Uterus (tissue), 4 donors: ENCODE results near the gene ANXA8L1. TPM values are rescaled to one million over a fixed set of nuclear protein-coding genes. Genes with fewer than 3 reads are reported as not detected.
"Not testable (repeated sequence)": the region's sequence is repeated elsewhere in the genome, so short reads cannot be mapped to it uniquely, and the experiment has no call there.

Experiments used
- DNase-seq, 2 donors: peaks; one replicate each; pipeline ENCODE4 v3.0.0-alpha.2; 2019 to 2020
- H3K27ac ChIP-seq, 2 donors: fragments of 200-600 bp; sonication (generic); 1 replicate in 1 of 2; 2 replicates in 1 of 2; pipeline ENCODE4 v1.5.1; 2016 to 2018
- H3K27me3 ChIP-seq, 2 donors: fragments of 200-600 bp; sonication (generic); one replicate each; pipeline ENCODE4 v1.5.1; 2018 to 2019; ENCODE audit warnings: control low read depth in 1 of 2
- H3K36me3 ChIP-seq, 2 donors: fragments of 200-600 bp; sonication (generic); one replicate each; pipeline ENCODE4 v1.5.1; 2019; ENCODE audit warnings: control low read depth in 1 of 2
- H3K4me1 ChIP-seq, 2 donors: fragments of 200-600 bp; sonication (generic); one replicate each; pipeline ENCODE4 v1.5.1; 2018 to 2019; ENCODE audit warnings: control low read depth in 1 of 2
- H3K4me3 ChIP-seq, 2 donors: fragments of 200-600 bp; sonication (generic); 1 replicate in 1 of 2; 2 replicates in 1 of 2; pipeline ENCODE4 v1.5.1; 2018 to 2019; ENCODE audit warnings: mild to moderate bottlenecking in 1 of 2
- H3K9me3 ChIP-seq, 2 donors: fragments of 200-600 bp; sonication (generic); one replicate each; pipeline ENCODE4 v1.5.1; 2019; ENCODE audit warnings: control low read depth in 1 of 2
- POLR2A ChIP-seq, 2 donors: fragments of 450-650 bp; IDR thresholded peaks; one replicate each; pipeline ENCODE4 v1.6.1; 2016; ENCODE audit warnings: antibody characterized with exemption in 2 of 2, mild to moderate bottlenecking in 1 of 2, moderate library complexity in 1 of 2
- intact Hi-C: fragments of 100-400 bp; cut with DNase I; formaldehyde crosslinking; loops from one replicate; pipeline ENCODE4 v1.15.1; 2023; ENCODE audit warnings: low total_unique reads
- total RNA-seq, 4 donors: library from RNA; depleted of rRNA in 3 of 4; stranded (reverse); fragments of >200 nt in 3 of 4; gene quantifications; one replicate each; pipeline versions ENCODE4 v1.1.0 to v1.2.4, GENCODE V29; 2014 to 2023
- TF ChIP-seq, protein P1 (sequence below), 4 experiments: fragments of 200-600 bp in 2 of 4; fragments of 450-650 bp in 2 of 4; sonication (generic) in 2 of 4; IDR thresholded peaks; one replicate each; pipeline ENCODE4 v1.5.1; 2016 to 2019; ENCODE audit warnings: antibody characterized with exemption in 4 of 4, mild to moderate bottlenecking in 2 of 4, moderate library complexity in 1 of 4
- donor health status: DM: yes; HTN: yes; CAD: no.

ANXA8L1 gene
- total RNA-seq, 4 donors from 2014 or later = 0.52 to 0.90 TPM; not detected in 2

DNA sequence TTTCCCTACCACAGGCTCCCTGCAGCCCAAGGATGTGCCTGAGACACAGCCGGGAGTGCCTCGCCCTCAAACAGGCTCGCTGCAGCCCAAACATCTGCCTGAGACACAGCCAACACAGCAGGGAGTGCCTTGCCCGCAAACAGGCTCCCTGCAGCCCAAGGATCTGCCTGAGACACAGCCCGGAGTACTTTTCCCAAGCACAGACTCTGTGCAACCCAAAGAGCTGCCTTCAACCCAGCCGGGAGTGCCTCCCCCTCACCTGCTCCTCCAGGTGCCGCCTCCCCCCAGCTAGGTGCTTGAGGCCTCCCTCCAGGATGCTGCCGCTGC, 45.9 kb upstream of the ANXA8L1 start:
- H3K36me3 ChIP-seq = no peaks in the 10 kb centered on the region
- H3K27ac ChIP-seq = no peak overlapping the region
- H3K9me3 ChIP-seq = no peaks in the 10 kb centered on the region
- TF ChIP-seq POLR2A (IDR thresholded peaks at IDR 0.05) = no peak
- TF ChIP-seq, protein P1, sequence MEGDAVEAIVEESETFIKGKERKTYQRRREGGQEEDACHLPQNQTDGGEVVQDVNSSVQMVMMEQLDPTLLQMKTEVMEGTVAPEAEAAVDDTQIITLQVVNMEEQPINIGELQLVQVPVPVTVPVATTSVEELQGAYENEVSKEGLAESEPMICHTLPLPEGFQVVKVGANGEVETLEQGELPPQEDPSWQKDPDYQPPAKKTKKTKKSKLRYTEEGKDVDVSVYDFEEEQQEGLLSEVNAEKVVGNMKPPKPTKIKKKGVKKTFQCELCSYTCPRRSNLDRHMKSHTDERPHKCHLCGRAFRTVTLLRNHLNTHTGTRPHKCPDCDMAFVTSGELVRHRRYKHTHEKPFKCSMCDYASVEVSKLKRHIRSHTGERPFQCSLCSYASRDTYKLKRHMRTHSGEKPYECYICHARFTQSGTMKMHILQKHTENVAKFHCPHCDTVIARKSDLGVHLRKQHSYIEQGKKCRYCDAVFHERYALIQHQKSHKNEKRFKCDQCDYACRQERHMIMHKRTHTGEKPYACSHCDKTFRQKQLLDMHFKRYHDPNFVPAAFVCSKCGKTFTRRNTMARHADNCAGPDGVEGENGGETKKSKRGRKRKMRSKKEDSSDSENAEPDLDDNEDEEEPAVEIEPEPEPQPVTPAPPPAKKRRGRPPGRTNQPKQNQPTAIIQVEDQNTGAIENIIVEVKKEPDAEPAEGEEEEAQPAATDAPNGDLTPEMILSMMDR (IDR thresholded peaks at IDR 0.05) = no peak
- no peak for DNase-seq
- no peaks in the 10 kb centered on the region for H3K27me3 ChIP-seq
- no peak overlapping the region for H3K4me3 ChIP-seq
- intact Hi-C loops = no loop called here
- H3K4me1 ChIP-seq = no peaks in the 10 kb centered on the region

DNA sequence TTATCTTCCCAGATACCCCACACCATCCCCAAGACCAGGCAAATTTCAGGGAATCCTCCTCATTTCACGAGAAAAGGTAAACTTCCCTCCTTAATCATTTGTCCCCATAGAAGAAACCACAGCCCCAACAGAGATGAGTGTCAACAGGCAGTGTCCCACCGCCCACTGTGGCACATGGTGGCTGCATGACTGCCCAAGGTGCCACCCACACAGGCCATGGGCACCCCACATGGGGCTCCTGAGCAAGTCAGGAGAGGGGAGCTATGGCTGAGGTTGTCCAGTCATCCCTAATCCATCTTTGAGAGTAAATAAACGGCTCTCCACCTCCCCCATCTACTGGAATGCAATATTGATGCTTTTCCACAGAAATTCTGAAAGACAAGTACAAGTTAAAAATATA, 44.7 kb upstream of the ANXA8L1 start:
- no peaks in the 10 kb centered on the region for H3K27me3 ChIP-seq
- H3K36me3 ChIP-seq = no peaks in the 10 kb centered on the region
- intact Hi-C loops = no loop called here
- no peaks in the 10 kb centered on the region for H3K9me3 ChIP-seq
- H3K4me1 ChIP-seq = no peaks in the 10 kb centered on the region
- no peak overlapping the region for H3K4me3 ChIP-seq
- no peak for DNase-seq
- no peak for TF ChIP-seq POLR2A (IDR thresholded peaks at IDR 0.05)
- TF ChIP-seq, protein P1 (IDR thresholded peaks at IDR 0.05) = no peak
- no peak overlapping the region for H3K27ac ChIP-seq

DNA sequence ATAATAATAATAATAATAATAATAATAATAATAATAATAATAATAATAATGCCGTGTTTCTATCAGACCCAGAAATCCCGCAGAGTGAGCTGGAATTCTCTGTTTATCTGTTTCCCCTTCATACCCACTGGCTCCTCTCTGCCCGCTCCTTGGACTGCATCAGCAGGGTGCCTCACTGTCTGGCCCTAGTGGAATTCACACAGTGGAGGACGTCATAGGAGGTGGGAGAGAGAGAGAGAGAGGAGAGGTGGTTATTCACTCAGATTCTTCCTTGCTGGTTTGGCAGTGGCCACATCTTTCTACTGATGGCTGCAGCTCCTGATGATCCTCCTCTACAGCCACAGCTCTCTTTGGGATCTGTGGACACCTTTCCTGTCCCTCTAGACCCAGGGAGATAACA, 10.1 kb upstream of the ANXA8L1 start:
- H3K27me3 ChIP-seq, H3K9me3 ChIP-seq, H3K4me1 ChIP-seq, DNase-seq, H3K27ac ChIP-seq, intact Hi-C loops, H3K36me3 ChIP-seq, H3K4me3 ChIP-seq: not testable (repeated sequence)

DNA sequence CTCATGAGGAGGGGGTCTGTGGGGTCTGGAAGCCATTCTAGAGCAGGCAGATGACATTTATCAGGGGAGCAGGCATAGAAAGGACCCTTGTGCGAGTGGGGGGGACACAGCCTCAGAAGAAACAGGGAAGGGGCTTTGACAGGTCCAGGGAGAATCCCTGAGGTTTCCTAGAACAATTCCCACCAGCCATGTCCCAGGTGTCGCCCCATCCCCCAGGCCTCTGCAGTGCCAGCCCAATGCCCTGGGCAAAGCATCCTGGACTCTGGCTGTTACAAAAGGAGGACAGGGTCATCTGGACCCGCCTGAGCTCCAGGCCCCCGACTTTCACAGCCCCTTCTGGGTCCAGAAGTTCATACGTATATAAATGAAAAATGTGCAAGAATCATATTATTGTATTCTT, 8.4 kb upstream of the ANXA8L1 start:
- intact Hi-C loops = not testable (repeated sequence)

DNA sequence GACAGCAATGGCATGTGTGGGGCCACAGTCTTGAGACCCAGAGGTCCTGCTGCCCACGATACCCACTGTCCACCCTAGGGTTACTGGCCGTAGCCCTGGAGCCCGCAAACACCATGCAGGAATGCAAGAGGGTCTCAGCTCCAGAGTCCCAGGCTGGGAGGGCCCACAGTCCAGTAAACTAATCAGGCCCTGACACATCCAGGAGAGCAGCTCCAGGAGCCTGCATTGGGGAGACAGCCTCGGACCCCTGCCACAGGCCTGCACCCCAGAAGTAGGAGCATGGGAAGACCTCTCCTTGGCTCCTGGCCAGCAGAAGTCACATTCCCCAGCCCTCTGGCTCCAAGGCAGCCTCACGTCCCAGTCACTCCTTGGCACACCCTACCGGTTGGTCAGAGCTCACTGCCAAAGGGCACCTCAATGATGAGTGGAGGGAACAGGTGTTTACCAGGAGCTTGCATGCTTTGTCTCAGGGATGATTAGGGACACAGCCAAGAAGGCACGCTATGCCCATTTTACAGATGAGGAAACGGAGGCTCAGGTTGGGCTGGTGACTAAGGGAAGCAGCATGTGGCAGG, 7.8 kb upstream of the ANXA8L1 start:
- H3K27me3 ChIP-seq, intact Hi-C loops, H3K9me3 ChIP-seq, H3K27ac ChIP-seq, H3K36me3 ChIP-seq, H3K4me1 ChIP-seq, H3K4me3 ChIP-seq, DNase-seq: not testable (repeated sequence)

More for the DNA sequence above, 8.4 kb upstream of the ANXA8L1 start:
- H3K27ac ChIP-seq, H3K27me3 ChIP-seq, H3K4me3 ChIP-seq, H3K36me3 ChIP-seq, H3K4me1 ChIP-seq, DNase-seq, H3K9me3 ChIP-seq: not testable (repeated sequence)

DNA sequence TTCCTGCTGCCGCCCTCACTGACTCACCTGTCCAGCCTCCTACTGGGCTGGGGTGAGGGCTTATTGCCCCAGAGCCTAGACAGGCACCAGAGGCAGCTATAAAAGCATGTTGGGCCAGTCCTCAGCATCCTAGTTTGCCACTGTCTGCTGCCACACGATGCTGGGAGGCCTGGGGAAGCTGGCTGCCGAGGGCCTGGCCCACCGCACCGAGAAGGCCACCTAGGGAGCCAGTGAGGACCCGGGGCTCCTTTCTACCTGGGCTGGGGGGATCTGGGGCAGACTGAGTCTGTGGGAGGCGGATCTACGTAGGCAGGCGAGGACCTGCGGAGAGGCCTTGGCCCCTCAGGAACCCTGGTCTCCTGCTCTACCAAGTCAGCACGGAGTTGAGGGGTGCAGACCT, 6.6 kb upstream of the ANXA8L1 start:
- intact Hi-C loops, H3K27me3 ChIP-seq, H3K4me3 ChIP-seq, H3K36me3 ChIP-seq, H3K9me3 ChIP-seq, DNase-seq, H3K4me1 ChIP-seq, H3K27ac ChIP-seq: not testable (repeated sequence)

DNA sequence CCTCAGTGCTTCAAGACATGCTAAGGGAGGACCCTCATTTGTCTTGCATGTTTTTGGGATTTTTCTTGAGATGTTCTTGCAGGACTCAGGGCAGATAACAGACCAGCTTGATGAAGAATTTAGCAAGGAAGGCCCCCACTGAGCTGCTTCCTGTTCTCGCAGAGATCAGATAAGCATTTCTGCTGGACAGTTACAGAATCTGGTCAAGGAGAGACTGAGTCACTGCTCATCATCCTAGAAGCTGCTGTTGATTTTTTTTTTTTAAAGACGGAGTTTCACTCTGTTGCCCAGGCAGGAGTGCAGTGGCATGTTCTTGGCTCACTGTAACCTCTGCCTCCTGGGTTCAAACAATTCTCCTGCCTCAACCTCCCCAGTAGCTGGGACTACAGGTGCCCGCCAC, 1.2 kb upstream of the ANXA8L1 start:
- H3K36me3 ChIP-seq, H3K27ac ChIP-seq, H3K4me1 ChIP-seq, intact Hi-C loops, H3K9me3 ChIP-seq, DNase-seq, H3K4me3 ChIP-seq, H3K27me3 ChIP-seq: not testable (repeated sequence)

DNA sequence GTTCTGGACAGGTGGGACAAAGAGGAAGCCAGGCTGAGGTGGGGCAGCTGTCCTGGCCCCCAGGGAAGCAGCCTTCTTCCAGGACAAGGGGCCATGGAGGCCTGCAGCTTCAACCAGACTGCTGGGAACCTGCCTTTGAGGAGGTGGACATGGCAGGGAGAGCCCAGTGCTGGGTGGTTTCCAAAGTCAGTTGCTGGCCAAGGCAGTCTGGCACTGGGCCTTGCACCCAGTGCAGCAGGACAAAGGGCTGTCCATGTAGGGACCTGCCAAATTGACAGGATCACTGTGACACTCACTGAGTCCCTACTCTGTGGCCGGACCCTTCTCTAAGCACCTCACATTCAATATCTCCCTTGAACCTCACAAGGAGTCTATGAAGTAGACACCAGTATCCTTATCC, 1.4 kb downstream of the ANXA8L1 start:
- H3K4me1 ChIP-seq, H3K27me3 ChIP-seq, H3K4me3 ChIP-seq, H3K9me3 ChIP-seq, H3K27ac ChIP-seq, H3K36me3 ChIP-seq, DNase-seq, intact Hi-C loops: not testable (repeated sequence)

DNA sequence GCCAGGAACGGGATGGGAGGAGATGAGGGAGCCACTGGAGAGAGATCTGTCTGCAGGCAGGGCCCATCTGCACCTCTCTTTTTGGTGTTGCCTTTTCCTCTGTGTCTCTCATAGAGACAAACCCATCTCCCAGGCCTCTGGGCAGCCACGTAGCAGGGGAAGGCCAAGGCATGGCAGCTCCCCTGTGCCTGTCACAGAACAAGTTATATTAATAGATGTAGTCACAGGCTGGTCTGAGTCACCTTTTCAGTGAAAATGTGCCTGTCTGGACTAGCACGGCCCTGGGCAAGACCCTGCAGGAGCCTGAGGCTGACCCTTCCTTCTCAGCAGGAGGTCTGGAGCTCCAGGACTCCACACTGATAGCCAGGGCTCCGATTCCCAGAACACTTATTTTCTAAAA, 2.1 kb downstream of the ANXA8L1 start:
- DNase-seq, H3K4me3 ChIP-seq, intact Hi-C loops: not testable (repeated sequence)

DNA sequence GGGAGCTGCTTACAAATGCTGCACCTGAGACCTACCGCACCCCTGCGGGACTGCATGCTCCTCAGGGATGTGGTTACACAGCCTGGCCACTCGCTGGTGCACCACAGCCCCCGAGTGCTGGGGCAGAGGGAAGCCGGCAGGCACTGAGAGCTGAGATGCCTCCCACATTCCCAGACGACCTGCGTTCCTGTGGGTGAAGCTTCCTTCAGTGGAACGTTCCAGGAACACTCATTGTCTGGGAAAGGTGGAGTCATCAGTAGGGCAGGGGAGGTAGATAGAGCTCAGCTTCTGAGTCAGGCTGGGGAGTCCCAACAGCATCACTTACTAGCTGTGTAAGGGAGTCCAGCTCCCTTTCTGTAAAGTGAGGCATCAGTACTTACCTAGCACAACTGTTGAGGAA, 2.5 kb downstream of the ANXA8L1 start:
- DNase-seq, H3K9me3 ChIP-seq, H3K4me1 ChIP-seq, H3K36me3 ChIP-seq, H3K27ac ChIP-seq, intact Hi-C loops, H3K27me3 ChIP-seq, H3K4me3 ChIP-seq: not testable (repeated sequence)

More for the DNA sequence above, 2.1 kb downstream of the ANXA8L1 start:
- H3K9me3 ChIP-seq, H3K27me3 ChIP-seq, H3K27ac ChIP-seq, H3K4me1 ChIP-seq, H3K36me3 ChIP-seq: not testable (repeated sequence)

DNA sequence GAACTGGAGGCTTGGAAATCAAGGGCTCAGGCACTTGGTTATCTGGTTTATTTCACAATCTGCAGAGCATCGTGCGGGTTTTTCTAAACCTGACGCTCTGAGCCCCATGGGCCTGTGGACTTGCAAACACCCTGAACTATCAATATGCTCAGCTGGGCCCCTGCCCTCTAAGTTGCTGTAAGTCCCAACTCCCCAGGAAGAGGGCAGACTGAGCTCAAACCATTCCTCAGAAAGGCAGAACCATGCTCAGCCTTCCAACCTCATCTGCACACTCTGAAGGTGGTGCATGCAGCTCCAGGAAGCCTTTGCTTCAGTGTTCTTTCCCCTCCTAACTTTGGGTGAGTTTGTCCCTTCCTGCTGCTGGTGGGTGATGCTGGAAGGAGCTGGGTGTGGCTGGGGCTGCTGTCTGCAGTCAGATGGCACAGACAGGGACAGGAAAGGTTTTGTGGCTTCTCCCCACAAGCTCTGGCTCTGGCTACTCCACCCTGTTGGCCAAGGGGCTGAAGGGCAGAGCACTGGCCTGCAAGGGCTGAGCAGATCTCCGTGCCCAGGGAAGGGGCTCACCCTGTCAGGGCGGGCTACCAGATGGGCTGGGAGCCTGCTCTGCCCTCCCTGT, 3.8 kb downstream of the ANXA8L1 start:
- H3K27me3 ChIP-seq, H3K27ac ChIP-seq, DNase-seq, H3K36me3 ChIP-seq, H3K4me3 ChIP-seq, intact Hi-C loops, H3K4me1 ChIP-seq, H3K9me3 ChIP-seq: not testable (repeated sequence)

DNA sequence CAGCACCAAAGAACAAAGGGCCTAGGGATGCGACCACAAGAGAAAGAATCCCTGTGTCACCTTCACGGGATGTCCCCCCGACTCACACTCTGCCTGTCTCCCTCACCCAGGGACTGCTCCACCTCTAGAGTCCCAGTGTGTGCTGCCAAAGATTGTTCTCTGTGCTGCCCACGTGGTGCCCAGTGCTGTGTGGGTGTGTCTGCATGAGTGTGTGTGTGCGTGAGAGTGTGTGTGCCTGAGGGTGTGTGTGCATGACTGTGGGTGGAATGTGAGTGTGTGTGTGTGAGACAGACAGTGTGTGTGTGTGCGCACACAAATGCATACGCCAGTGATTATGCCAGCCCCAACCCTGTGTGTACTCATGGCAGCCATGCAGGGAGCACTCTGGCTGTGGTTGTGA, 10.3 kb downstream of the ANXA8L1 start:
- DNase-seq, H3K27ac ChIP-seq, H3K4me3 ChIP-seq, intact Hi-C loops, H3K9me3 ChIP-seq, H3K4me1 ChIP-seq, H3K36me3 ChIP-seq, H3K27me3 ChIP-seq: not testable (repeated sequence)
